Neural cell (in vitro differentiated cells): ENCODE data around the gene LSAMP. TPM values are rescaled to one million over a fixed set of nuclear protein-coding genes. Genes with fewer than 3 reads are reported as not detected.

ENCODE experiments used
- H2AFZ ChIP-seq: fragments of 200-600, 300-800 bp; sonication (generic), shearing (Covaris generic); 2 replicates; pipeline ENCODE4 v1.6.0; 2014; ENCODE audit warnings: low read depth, mild to moderate bottlenecking, antibody characterized with exemption, low read length, moderate library complexity
- H3F3A ChIP-seq: fragments of 200-600 bp; shearing (Covaris generic); 2 replicates; pipeline ENCODE4 v1.6.1; 2016; ENCODE audit warnings: mild to moderate bottlenecking, moderate library complexity, mixed read lengths, antibody characterized with exemption, low read length; ENCODE audit not compliant: insufficient read depth, poor library complexity, severe bottlenecking
- H3K27ac ChIP-seq: fragments of 200-600, 300-800 bp; sonication (generic), shearing (Covaris generic); 2 replicates; pipeline ENCODE4 v1.5.1; 2014; ENCODE audit warnings: mild to moderate bottlenecking, low read length, moderate library complexity
- H3K27me3 ChIP-seq: fragments of 300-800, 200-600 bp; sonication (generic), shearing (Covaris generic); 2 replicates; pipeline ENCODE4 v1.6.0; 2014; ENCODE audit warnings: mild to moderate bottlenecking, low read depth, low read length, moderate library complexity; ENCODE audit not compliant: insufficient read depth
- H3K36me3 ChIP-seq: fragments of 300-800, 200-600 bp; sonication (generic), shearing (Covaris generic); 2 replicates; pipeline ENCODE4 v1.5.1; 2014; ENCODE audit warnings: mild to moderate bottlenecking, antibody characterized with exemption, low read length, moderate library complexity; ENCODE audit not compliant: insufficient read depth
- H3K4me2 ChIP-seq: fragments of 300-800, 200-600 bp; sonication (generic), shearing (Covaris generic); 2 replicates; pipeline ENCODE4 v1.6.0; 2014; ENCODE audit warnings: mild to moderate bottlenecking, low read length
- H3K4me3 ChIP-seq: fragments of 300-800, 200-600 bp; sonication (generic), shearing (Covaris generic); 2 replicates; pipeline ENCODE4 v1.5.1; 2014; ENCODE audit warnings: mild to moderate bottlenecking, low read length, moderate library complexity
- H3K79me2 ChIP-seq: fragments of 200-600 bp; shearing (Covaris generic); replicated peaks from 2 replicates; pipeline ENCODE4 v1.6.0; 2014; ENCODE audit warnings: mild to moderate bottlenecking, low read length, moderate library complexity; ENCODE audit not compliant: insufficient read depth
- H3K9ac ChIP-seq: fragments of 300-800, 200-600 bp; sonication (generic), shearing (Covaris generic); 2 replicates; pipeline ENCODE4 v1.6.1; 2016; ENCODE audit warnings: mild to moderate bottlenecking, low read length, mixed read lengths
- H3K9me2 ChIP-seq: fragments of 200-600 bp; shearing (Covaris generic); 2 replicates; pipeline ENCODE4 v1.6.1; 2016; ENCODE audit warnings: mild to moderate bottlenecking, low read length, mixed read lengths; ENCODE audit not compliant: insufficient read depth
- H3K9me3 ChIP-seq: fragments of 200-600, 300-800 bp; sonication (generic), shearing (Covaris generic); 2 replicates; pipeline ENCODE4 v1.6.1; 2016; ENCODE audit warnings: mild to moderate bottlenecking, mixed run types, low read length, moderate library complexity, mixed read lengths
- H4K20me1 ChIP-seq: fragments of 200-600 bp; shearing (Covaris generic); 2 replicates; pipeline ENCODE4 v1.6.1; 2016; ENCODE audit warnings: mild to moderate bottlenecking, mixed run types; ENCODE audit not compliant: insufficient read depth
- EP300 ChIP-seq: fragments of 450-650 bp; conservative IDR thresholded peaks from 2 replicates; pipeline ENCODE4 v1.6.1; 2014; ENCODE audit warnings: antibody characterized with exemption, mild to moderate bottlenecking, moderate library complexity; ENCODE audit not compliant: poor library complexity, severe bottlenecking
- EZH2 ChIP-seq: fragments of 200-600, 300-800 bp; shearing (Covaris generic), sonication (generic); IDR thresholded peaks from 2 replicates; pipeline ENCODE4 v1.6.1; 2014; ENCODE audit warnings: antibody characterized with exemption, low read length, borderline replicate concordance, mild to moderate bottlenecking; ENCODE audit not compliant: insufficient read depth, poor library complexity, severe bottlenecking
- MXI1 ChIP-seq: fragments of 450-650 bp; conservative IDR thresholded peaks from 2 replicates; pipeline ENCODE4 v1.6.1; 2014; ENCODE audit warnings: antibody characterized with exemption, mild to moderate bottlenecking; ENCODE audit not compliant: poor library complexity, severe bottlenecking
- POLR2AphosphoS5 ChIP-seq: IDR thresholded peaks from 2 replicates; pipeline ENCODE4 v1.6.1; 2012
- RAD21 ChIP-seq: fragments of 450-650 bp; conservative IDR thresholded peaks from 2 replicates; pipeline ENCODE4 v1.6.1; 2014; ENCODE audit warnings: antibody characterized with exemption, mild to moderate bottlenecking, moderate library complexity
- SMC3 ChIP-seq: fragments of 450-650 bp; conservative IDR thresholded peaks from 2 replicates; pipeline ENCODE4 v1.6.1; 2014; ENCODE audit warnings: antibody characterized with exemption, mild to moderate bottlenecking, moderate library complexity; ENCODE audit not compliant: poor library complexity
- TAF1 ChIP-seq: IDR thresholded peaks from 2 replicates; pipeline ENCODE4 v1.6.1; 2012; ENCODE audit warnings: low read depth
- polyA plus RNA-seq: library from polyadenylated mRNA; depleted of rRNA; stranded (reverse); fragments of >200 nt; gene quantifications from 2 replicates; pipeline ENCODE4 v1.2.3, GENCODE V29; 2014
- TF ChIP-seq, protein P1 (sequence below): IDR thresholded peaks from 2 replicates; pipeline ENCODE4 v1.6.1; 2012; ENCODE audit warnings: borderline replicate concordance
- TF ChIP-seq, protein P2 (sequence below): fragments of 450-650 bp; IDR thresholded peaks from 2 replicates; pipeline ENCODE4 v1.5.1; 2014; ENCODE audit warnings: antibody characterized with exemption, mild to moderate bottlenecking, moderate library complexity; ENCODE audit not compliant: poor library complexity, severe bottlenecking

LSAMP gene
- polyA plus RNA-seq, 1 donor from 2014 or later: 93.6 TPM

DNA sequence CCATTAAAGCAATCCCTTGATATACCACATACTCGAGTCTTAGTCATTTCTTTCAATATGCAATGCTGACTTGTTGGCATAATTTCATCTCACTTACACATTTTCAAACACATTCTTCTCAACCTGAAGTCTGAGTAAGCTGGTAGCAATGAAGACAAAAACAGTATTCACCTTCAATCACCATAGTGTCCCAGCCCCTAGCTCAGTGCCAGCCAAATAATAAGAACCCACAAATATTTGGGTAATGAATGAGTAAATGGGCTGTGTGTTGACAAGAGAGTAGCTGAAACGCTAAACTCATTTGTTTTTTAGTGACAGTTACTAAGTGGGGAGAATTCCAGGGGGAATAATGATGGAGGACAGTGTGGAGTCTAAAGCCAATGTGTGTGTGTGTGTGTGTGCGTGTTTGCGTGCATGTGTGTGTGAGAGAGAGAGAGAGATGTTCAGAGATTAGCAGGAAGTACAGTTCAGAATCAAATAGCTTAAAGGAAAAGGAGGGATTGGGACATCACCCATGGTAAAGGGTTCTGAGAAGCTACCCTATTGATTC lies 656.3 kb downstream of the LSAMP start:
- no peaks in the 10 kb centered on the region for H3K27me3 ChIP-seq
- TF ChIP-seq RAD21 (no peak), EZH2 (no peak), MXI1 (no peak), SMC3 (no peak), EP300 (no peak), POLR2AphosphoS5 (no peak), TAF1 (no peak)
- TF ChIP-seq, protein P1, sequence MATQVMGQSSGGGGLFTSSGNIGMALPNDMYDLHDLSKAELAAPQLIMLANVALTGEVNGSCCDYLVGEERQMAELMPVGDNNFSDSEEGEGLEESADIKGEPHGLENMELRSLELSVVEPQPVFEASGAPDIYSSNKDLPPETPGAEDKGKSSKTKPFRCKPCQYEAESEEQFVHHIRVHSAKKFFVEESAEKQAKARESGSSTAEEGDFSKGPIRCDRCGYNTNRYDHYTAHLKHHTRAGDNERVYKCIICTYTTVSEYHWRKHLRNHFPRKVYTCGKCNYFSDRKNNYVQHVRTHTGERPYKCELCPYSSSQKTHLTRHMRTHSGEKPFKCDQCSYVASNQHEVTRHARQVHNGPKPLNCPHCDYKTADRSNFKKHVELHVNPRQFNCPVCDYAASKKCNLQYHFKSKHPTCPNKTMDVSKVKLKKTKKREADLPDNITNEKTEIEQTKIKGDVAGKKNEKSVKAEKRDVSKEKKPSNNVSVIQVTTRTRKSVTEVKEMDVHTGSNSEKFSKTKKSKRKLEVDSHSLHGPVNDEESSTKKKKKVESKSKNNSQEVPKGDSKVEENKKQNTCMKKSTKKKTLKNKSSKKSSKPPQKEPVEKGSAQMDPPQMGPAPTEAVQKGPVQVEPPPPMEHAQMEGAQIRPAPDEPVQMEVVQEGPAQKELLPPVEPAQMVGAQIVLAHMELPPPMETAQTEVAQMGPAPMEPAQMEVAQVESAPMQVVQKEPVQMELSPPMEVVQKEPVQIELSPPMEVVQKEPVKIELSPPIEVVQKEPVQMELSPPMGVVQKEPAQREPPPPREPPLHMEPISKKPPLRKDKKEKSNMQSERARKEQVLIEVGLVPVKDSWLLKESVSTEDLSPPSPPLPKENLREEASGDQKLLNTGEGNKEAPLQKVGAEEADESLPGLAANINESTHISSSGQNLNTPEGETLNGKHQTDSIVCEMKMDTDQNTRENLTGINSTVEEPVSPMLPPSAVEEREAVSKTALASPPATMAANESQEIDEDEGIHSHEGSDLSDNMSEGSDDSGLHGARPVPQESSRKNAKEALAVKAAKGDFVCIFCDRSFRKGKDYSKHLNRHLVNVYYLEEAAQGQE: no peak
- TF ChIP-seq, protein P2, sequence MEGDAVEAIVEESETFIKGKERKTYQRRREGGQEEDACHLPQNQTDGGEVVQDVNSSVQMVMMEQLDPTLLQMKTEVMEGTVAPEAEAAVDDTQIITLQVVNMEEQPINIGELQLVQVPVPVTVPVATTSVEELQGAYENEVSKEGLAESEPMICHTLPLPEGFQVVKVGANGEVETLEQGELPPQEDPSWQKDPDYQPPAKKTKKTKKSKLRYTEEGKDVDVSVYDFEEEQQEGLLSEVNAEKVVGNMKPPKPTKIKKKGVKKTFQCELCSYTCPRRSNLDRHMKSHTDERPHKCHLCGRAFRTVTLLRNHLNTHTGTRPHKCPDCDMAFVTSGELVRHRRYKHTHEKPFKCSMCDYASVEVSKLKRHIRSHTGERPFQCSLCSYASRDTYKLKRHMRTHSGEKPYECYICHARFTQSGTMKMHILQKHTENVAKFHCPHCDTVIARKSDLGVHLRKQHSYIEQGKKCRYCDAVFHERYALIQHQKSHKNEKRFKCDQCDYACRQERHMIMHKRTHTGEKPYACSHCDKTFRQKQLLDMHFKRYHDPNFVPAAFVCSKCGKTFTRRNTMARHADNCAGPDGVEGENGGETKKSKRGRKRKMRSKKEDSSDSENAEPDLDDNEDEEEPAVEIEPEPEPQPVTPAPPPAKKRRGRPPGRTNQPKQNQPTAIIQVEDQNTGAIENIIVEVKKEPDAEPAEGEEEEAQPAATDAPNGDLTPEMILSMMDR: no peak
- no peak overlapping the region for H3K4me2 ChIP-seq
- no peak overlapping the region for H3K4me3 ChIP-seq
- no peaks in the 10 kb centered on the region for H3K9me3 ChIP-seq
- H3K27ac ChIP-seq: no peak overlapping the region
- H3K9me2 ChIP-seq: no peaks in the 10 kb centered on the region
- no peaks in the 10 kb centered on the region for H4K20me1 ChIP-seq
- no peaks in the 10 kb centered on the region for H3K79me2 ChIP-seq
- no peaks in the 10 kb centered on the region for H3K36me3 ChIP-seq
- H2AFZ ChIP-seq: no peak overlapping the region
- no peak overlapping the region for H3K9ac ChIP-seq
- peaks cover 3% of the 10 kb centered on the region for H3F3A ChIP-seq

DNA sequence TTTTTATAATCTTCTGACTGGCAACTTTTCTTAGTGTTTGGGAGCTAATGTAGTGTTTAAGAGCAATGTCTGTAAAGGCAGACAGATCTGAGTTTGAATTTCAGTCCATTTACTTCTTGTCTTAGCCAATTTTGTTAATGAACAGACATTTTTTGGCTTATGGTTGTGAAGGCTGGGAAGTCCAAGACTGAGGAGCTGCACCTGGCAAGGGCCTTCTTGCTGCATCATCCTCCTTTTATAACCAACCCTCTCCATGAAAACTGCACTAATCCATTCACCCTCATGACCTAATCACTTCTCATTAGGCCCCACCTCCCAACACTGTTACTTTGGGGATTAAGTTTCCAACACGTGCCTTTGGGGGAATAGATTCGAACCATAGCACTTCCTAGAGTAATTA lies 657.5 kb downstream of the LSAMP start:
- Histone ChIP-seq H3F3A (peaks cover 3% of the 10 kb centered on the region), H3K4me2 (no peak overlapping the region), H3K36me3 (no peaks in the 10 kb centered on the region), H3K9me3 (no peaks in the 10 kb centered on the region), H3K4me3 (no peak overlapping the region), H2AFZ (no peak overlapping the region), H3K9me2 (no peaks in the 10 kb centered on the region), H3K27me3 (no peaks in the 10 kb centered on the region), H3K79me2 (no peaks in the 10 kb centered on the region), H3K27ac (no peak overlapping the region), H4K20me1 (no peaks in the 10 kb centered on the region), H3K9ac (no peak overlapping the region)
- TF ChIP-seq RAD21 (no peak), POLR2AphosphoS5 (no peak), SMC3 (no peak), MXI1 (no peak), EP300 (no peak), TAF1 (no peak), EZH2 (no peak)
- TF ChIP-seq, protein P2: no peak
- TF ChIP-seq, protein P1: no peak
